HepG2 (cell line): ENCODE results near the gene PIANP. TPM values are rescaled to one million over a fixed set of nuclear protein-coding genes. Genes with fewer than 3 reads are reported as not detected.

ENCODE experiments used
- ATAC-seq: fragments of 200-7000 bp; cut with Tn5 transposase; 3 replicates; pipeline ENCODE4 v1.9.1; 2020; ENCODE audit warnings: mild to moderate bottlenecking, moderate library complexity
- BruUV-seq: library from RNA; stranded (reverse); fragments of 400-500 nt; replicated peaks from 2 replicates; lab custom pipeline; 2021; lab: Mats Ljungman, UMichigan
- CTCF ChIA-PET: fragments of 300-600 bp; formaldehyde crosslinking; extraction: SDS; loops from one replicate; lab custom pipeline; 2021; ENCODE audit warnings: low total read pairs, inconsistent platforms, low intra/inter-chr PET ratio; lab: Yijun Ruan, JAX
- POLR2A ChIA-PET: fragments of 350-600 bp; sonication (Branson Sonifier 250); formaldehyde crosslinking; loops from one replicate; lab custom pipeline; 2020; ENCODE audit warnings: antibody characterized with exemption, inconsistent platforms; lab: Yijun Ruan, JAX
- DNase-seq: peaks from one replicate; pipeline ENCODE4 v3.0.0-alpha.2; 2015; ENCODE audit warnings: low spot score
- FAIRE-seq: peaks from 3 replicates; lab custom pipeline; 2011; peaks lifted over from hg19 to GRCh38; lab: Jason Lieb, UNC
- H2AFZ ChIP-seq: one replicate; pipeline ENCODE4 v1.6.1; 2011; ENCODE audit warnings: low read length, inconsistent platforms
- H3K27ac ChIP-seq: fragments of 300-600 bp; 3 replicates; pipeline ENCODE4 v1.8.0; 2011; ENCODE audit warnings: mixed run types, mild to moderate bottlenecking, mixed read lengths, low read length, inconsistent platforms; ENCODE audit not compliant: insufficient read depth; ENCODE audit errors: extremely low read length
- H3K27me3 ChIP-seq, 2 experiments: fragments of 200-600 bp in 1 of 2; 2 replicates in 1 of 2; 3 replicates in 1 of 2; pipeline versions ENCODE4 v1.6.0 to v1.8.0; 2011; ENCODE audit warnings: low read length in 2 of 2, mild to moderate bottlenecking in 2 of 2, moderate library complexity in 2 of 2, inconsistent platforms in 1 of 2; ENCODE audit not compliant: insufficient read depth in 2 of 2, control insufficient read depth in 1 of 2
- H3K36me3 ChIP-seq, 2 experiments: fragments of 200-600 bp in 1 of 2; replicated peaks in 1 of 2; 2 replicates in 1 of 2; 3 replicates in 1 of 2; pipeline versions ENCODE4 v1.5.1 to v1.8.0; 2011; ENCODE audit warnings: low read length in 2 of 2, inconsistent platforms in 1 of 2; ENCODE audit not compliant: insufficient read depth in 2 of 2, control insufficient read depth in 1 of 2
- H3K4me1 ChIP-seq: 2 replicates; pipeline ENCODE4 v1.5.1; 2012; ENCODE audit warnings: low read length, inconsistent platforms; ENCODE audit not compliant: insufficient read depth
- H3K4me2 ChIP-seq: 2 replicates; pipeline ENCODE4 v1.6.0; 2011; ENCODE audit warnings: low read depth, low read length, inconsistent platforms
- H3K4me3 ChIP-seq, 3 experiments: fragments of 200-600 bp in 1 of 3; sonication (generic), shearing (Covaris generic) in 1 of 3; replicated peaks in 1 of 3; 2 replicates each; pipeline ENCODE4 v1.5.1; 2011 to 2016; ENCODE audit warnings: low read length in 3 of 3, inconsistent platforms in 2 of 3, low read depth in 2 of 3, mild to moderate bottlenecking in 2 of 3, control low read depth in 1 of 3, mixed read lengths in 1 of 3; ENCODE audit not compliant: insufficient read depth in 1 of 3
- H3K79me2 ChIP-seq: one replicate; pipeline ENCODE4 v1.6.1; 2011; ENCODE audit warnings: low read length, inconsistent platforms; ENCODE audit not compliant: insufficient read depth
- H3K9ac ChIP-seq: 2 replicates; pipeline ENCODE4 v1.6.0; 2011; ENCODE audit warnings: mild to moderate bottlenecking, low read depth, low read length, inconsistent platforms; ENCODE audit not compliant: insufficient read depth
- H3K9me3 ChIP-seq: 2 replicates; pipeline ENCODE4 v1.5.1; 2012; ENCODE audit warnings: mild to moderate bottlenecking, low read length
- H4K20me1 ChIP-seq: 2 replicates; pipeline ENCODE4 v1.6.0; 2011; ENCODE audit warnings: inconsistent platforms, mild to moderate bottlenecking, low read length, moderate library complexity; ENCODE audit not compliant: insufficient read depth
- EP300 ChIP-seq, 3 experiments: sonication (generic) in 1 of 3; formaldehyde crosslinking in 1 of 3; IDR thresholded peaks; 2 replicates each; pipeline versions ENCODE4 v1.5.1 to v1.6.1; 2011 to 2020; ENCODE audit warnings: low read depth in 2 of 3, low read length in 2 of 3, borderline replicate concordance in 1 of 3, improper control_type of control experiment in 1 of 3, mild to moderate bottlenecking in 1 of 3, missing genetic modification reagents in 1 of 3, moderate library complexity in 1 of 3
- SAP130 ChIP-seq: IDR thresholded peaks from 2 replicates; pipeline ENCODE4 v1.6.1; 2016; ENCODE audit warnings: low read depth
- ZFP90 ChIP-seq: sonication (generic); formaldehyde crosslinking; IDR thresholded peaks from 2 replicates; pipeline ENCODE4 v1.8.0; 2022; ENCODE audit warnings: missing genetic modification reagents, mild to moderate bottlenecking, inconsistent platforms, borderline replicate concordance
- ZFY ChIP-seq: sonication (generic); formaldehyde crosslinking; IDR thresholded peaks from 2 replicates; pipeline ENCODE4 v1.4.0; 2020; ENCODE audit warnings: missing genetic modification reagents
- ZNF10 ChIP-seq: sonication (generic); formaldehyde crosslinking; IDR thresholded peaks from 2 replicates; pipeline ENCODE4 v1.4.0; 2020; ENCODE audit warnings: mild to moderate bottlenecking, low read depth, missing genetic modification reagents, borderline replicate concordance
- ZNF891 ChIP-seq: sonication (generic); formaldehyde crosslinking; IDR thresholded peaks from 2 replicates; pipeline ENCODE4 v1.5.0; 2020; ENCODE audit warnings: mild to moderate bottlenecking, missing genetic modification reagents
- WGBS: methylation state at CpG from one replicate; pipeline ENCODE4 v1.1.6; 2017; ENCODE audit warnings: low lambda C conversion rate; 5-methylcytosine and 5-hydroxymethylcytosine counted together
- in situ Hi-C: cut with HindIII; loops from 2 replicates; pipeline ENCODE4 v1.10.0; 2017; ENCODE audit warnings: low pct_unique_long_range_greater_than_20kb; ENCODE audit not compliant: extremely low pct_ligation_motif_present
- intact Hi-C: fragments of 100-400 bp; cut with micrococcal nuclease; formaldehyde crosslinking; loops from one replicate; pipeline ENCODE4 v1.10.0; 2022; ENCODE audit not compliant: unreplicated experiment
- polyA plus RNA-seq, 8 experiments: library from polyadenylated mRNA; depleted of rRNA in 3 of 8; stranded (reverse) in 7 of 8; unstranded in 1 of 8; fragments of >200 nt; fragmentation: Illumina TruSeq in 4 of 8; extraction: Trizol in 4 of 8; gene quantifications; 2 replicates each; pipeline versions ENCODE4 v1.2.1 to v1.2.3, GENCODE V29; 2011 to 2016; ENCODE audit warnings: low read depth in 4 of 8, missing spikeins in 1 of 8, mixed read lengths in 1 of 8; ENCODE audit not compliant: insufficient read depth in 1 of 8
- total RNA-seq, 5 experiments: library from RNA; depleted of rRNA; stranded (reverse); fragments of >200 nt; fragmentation: Illumina TruSeq; extraction: Trizol; gene quantifications; 2 replicates each; pipeline ENCODE4 v1.2.3, GENCODE V29; 2016; ENCODE audit warnings: low read depth in 1 of 5
- TF ChIP-seq, protein P1 (sequence below): sonication (generic); formaldehyde crosslinking; IDR thresholded peaks from 2 replicates; pipeline ENCODE4 v1.5.0; 2020; ENCODE audit warnings: mild to moderate bottlenecking, missing genetic modification reagents, borderline replicate concordance

Gene PIANP
- total and polyA plus RNA-seq, 2 of the 13 experiments (the other 11 are each of a cell fraction or from before 2014, with no cell fraction given), result not detected

DNA sequence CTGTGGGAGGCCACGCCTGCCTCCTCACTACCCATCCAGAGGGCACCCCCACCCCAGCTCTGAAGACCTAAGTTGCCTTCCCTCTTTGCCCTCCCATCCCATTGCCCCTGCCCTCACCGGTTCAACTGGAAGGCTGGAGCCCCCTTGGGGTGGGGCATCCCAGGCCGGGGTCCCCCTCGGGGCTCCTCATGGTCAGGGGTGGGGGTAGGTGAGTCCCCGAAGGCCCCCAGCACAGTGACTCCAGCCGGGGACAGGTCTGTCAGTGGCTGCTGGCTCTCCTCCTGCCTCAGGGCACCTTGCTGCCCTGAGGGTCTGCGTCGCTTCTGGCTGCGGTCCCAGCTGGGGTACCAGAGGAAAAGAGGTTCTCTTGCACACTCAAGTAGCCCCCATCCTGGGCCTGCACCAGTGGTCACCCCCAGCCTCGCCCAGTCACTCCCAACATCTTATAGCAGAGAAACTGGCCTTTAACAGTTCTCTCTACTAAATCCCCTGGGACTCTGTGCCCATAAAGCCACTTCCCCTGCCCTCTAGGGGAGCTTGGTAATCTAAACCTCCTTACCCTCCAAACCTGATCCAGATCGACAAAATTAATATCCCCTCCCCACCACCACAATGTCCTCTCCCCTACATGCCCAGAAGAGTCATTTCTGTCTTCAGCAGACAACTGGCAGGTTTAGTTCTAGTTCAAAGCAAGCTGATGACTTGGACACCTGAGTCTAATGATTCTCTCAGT, 5.1 kb downstream of the PIANP start:
- Histone ChIP-seq H3K4me3 (no peak overlapping the region), H3K4me1 (peaks cover 20% of the 10 kb centered on the region), H3K27me3 (peaks cover 6 to 53% of the 10 kb centered on the region in 2 experiments), H3K4me2 (no peak overlapping the region), H3K36me3 (no peaks in the 10 kb centered on the region), H3K79me2 (no peaks in the 10 kb centered on the region), H3K27ac (no peak overlapping the region), H2AFZ (no peak overlapping the region), H4K20me1 (no peaks in the 10 kb centered on the region), H3K9ac (no peak overlapping the region), H3K9me3 (no peaks in the 10 kb centered on the region)
- 12% methylated on average over 5 of the region's 11 CpGs for WGBS
- ATAC-seq, result no peak
- ChIA-PET CTCF (no interaction called here), POLR2A (no interaction called here)
- no peak for DNase-seq
- FAIRE-seq, result no peak
- BruUV-seq, result no TSS peak
- in situ Hi-C loops, result loop anchor here (5.0 kb wide), 2 partner anchors 33 to 78 kb away; partner anchors contain the start of gene ING4
- intact Hi-C loops, result loop anchor here (5.0 kb wide), 1 partner anchor 143 kb away; no protein-coding TSS in a partner anchor
- no peak for TF ChIP-seq EP300 (IDR thresholded peaks at IDR 0.05; ENCODE audit: low read depth in 2 of 2, low read length in 2 of 2)
- no peak for TF ChIP-seq EP300 (CRISPR knock-in tag; IDR thresholded peaks at IDR 0.05; ENCODE audit: borderline replicate concordance)
- TF ChIP-seq ZNF891, result no peak
- TF ChIP-seq, protein P1, sequence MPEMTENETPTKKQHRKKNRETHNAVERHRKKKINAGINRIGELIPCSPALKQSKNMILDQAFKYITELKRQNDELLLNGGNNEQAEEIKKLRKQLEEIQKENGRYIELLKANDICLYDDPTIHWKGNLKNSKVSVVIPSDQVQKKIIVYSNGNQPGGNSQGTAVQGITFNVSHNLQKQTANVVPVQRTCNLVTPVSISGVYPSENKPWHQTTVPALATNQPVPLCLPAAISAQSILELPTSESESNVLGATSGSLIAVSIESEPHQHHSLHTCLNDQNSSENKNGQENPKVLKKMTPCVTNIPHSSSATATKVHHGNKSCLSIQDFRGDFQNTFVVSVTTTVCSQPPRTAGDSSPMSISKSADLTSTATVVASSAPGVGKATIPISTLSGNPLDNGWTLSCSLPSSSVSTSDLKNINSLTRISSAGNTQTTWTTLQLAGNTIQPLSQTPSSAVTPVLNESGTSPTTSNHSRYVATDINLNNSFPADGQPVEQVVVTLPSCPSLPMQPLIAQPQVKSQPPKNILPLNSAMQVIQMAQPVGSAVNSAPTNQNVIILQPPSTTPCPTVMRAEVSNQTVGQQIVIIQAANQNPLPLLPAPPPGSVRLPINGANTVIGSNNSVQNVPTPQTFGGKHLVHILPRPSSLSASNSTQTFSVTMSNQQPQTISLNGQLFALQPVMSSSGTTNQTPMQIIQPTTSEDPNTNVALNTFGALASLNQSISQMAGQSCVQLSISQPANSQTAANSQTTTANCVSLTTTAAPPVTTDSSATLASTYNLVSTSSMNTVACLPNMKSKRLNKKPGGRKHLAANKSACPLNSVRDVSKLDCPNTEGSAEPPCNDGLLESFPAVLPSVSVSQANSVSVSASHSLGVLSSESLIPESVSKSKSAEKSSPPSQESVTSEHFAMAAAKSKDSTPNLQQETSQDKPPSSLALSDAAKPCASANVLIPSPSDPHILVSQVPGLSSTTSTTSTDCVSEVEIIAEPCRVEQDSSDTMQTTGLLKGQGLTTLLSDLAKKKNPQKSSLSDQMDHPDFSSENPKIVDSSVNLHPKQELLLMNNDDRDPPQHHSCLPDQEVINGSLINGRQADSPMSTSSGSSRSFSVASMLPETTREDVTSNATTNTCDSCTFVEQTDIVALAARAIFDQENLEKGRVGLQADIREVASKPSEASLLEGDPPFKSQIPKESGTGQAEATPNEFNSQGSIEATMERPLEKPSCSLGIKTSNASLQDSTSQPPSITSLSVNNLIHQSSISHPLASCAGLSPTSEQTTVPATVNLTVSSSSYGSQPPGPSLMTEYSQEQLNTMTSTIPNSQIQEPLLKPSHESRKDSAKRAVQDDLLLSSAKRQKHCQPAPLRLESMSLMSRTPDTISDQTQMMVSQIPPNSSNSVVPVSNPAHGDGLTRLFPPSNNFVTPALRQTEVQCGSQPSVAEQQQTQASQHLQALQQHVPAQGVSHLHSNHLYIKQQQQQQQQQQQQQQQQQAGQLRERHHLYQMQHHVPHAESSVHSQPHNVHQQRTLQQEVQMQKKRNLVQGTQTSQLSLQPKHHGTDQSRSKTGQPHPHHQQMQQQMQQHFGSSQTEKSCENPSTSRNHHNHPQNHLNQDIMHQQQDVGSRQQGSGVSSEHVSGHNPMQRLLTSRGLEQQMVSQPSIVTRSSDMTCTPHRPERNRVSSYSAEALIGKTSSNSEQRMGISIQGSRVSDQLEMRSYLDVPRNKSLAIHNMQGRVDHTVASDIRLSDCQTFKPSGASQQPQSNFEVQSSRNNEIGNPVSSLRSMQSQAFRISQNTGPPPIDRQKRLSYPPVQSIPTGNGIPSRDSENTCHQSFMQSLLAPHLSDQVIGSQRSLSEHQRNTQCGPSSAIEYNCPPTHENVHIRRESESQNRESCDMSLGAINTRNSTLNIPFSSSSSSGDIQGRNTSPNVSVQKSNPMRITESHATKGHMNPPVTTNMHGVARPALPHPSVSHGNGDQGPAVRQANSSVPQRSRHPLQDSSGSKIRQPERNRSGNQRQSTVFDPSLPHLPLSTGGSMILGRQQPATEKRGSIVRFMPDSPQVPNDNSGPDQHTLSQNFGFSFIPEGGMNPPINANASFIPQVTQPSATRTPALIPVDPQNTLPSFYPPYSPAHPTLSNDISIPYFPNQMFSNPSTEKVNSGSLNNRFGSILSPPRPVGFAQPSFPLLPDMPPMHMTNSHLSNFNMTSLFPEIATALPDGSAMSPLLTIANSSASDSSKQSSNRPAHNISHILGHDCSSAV (CRISPR knock-in tag), result no peak
- no peak for TF ChIP-seq SAP130 (CRISPR knock-in tag)
- TF ChIP-seq ZFY, result no peak
- no peak for TF ChIP-seq ZFP90 (CRISPR knock-in tag)
- no peak for TF ChIP-seq ZNF10
